CMK (cell line): ENCODE measurements around the gene LOXHD1.
A peak's percentile ranks its signal among the peaks of the same experiment; 100 is the strongest.

ENCODE experiments used
- DNase-seq: peaks from one replicate; pipeline ENCODE4 v3.0.0-alpha.2; 2010; ENCODE audit warnings: low read depth

The LOXHD1 gene

DNA sequence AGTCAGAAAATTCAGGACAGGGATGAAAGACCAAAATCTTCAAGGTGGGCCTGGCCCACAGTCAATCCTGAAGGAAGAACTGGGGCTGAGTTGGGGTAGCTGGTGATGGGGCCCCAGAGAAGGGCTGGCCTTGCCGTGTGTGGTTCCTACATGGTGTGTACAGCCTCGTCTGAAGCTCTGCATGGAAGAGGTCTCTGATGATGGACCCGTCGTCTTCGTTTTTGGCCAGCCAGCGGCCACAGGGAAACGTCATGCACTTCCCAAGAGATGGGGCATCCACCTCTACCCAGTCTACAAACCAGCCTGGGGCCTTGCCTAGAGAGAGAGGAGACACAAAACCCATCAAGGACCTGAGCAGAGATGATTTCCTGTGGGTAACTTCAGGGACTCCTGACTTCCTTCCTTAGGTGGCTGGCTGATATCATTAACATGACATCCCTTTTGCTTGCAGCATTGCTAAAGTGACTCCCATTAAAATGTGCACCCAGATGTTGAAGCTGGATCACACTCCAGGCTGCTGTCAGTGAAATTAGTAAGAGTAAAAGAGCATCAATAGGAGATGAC is 115.3 kb downstream of the LOXHD1 start:
- DNase-seq: no peak

DNA sequence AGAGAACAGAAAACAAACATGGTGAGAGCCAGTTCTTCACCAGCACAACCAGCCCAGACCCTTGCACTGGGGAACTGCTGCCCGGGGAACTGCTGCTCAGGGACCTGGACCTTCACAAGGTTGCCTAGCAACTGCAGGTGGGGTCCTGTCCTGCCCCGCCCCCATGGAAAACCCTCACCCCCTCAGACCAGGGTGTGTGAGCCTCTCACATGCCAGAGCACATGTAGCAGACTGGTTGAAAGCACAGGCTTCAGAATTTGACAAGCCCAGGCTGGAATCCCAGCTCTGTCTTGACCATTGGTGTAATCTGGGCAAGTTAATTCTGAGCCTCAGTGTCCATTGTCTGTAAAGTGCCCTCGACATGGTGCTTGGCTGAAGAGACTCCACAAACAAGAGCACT is 118.6 kb downstream of the LOXHD1 start:
- DNase-seq: no peak

DNA sequence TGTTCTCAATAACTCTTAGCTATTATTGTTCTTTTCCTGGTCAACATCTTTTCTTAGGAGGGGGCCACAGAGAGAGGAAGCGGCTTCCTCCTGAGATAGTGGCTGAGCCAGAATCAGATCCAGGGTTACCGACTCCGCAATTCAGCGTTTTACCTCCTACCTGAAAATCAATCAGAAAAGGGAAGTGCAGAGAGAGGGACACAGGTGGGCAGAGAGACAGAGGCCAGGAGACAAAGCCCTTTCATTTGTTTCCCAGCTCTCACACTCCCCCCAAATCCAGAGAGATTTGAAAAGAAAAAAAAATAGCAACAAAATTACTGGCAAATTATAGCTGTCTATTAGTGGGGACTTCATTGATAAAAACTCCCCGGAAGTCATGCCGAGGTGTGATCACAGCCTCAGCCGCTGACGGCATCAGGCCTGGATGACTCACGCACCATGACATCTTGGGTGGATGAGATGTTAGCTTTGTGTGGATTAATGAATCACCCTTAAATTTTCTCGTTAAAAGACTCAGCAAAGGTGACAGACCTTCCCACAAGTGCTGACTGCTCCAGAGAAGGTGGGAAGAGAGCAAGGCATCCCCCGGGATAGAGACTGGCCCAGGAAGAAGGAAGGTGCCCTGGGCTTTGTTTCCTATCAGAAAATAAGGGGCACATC is 120.7 kb downstream of the LOXHD1 start:
- DNase-seq: no peak

DNA sequence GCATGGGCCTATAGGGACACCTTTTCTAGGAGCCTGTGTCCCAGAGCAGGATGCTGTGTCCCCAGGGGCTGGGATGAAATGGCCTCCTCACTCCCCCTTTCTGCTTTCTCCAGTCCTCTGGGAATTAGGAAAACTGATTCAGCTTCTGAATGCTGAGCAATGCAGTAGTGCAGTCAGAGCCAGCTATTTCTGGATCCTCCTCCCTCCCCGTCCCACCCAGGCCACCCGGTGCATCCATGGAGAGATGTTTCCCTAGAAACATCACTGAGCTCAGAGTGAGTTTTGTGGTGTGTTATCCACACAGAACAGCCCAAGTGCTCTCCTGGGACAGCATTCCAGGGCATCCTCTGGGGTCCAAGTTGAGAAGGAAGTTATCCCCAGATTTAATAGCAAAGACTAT is 125.5 kb downstream of the LOXHD1 start:
- no peak for DNase-seq

DNA sequence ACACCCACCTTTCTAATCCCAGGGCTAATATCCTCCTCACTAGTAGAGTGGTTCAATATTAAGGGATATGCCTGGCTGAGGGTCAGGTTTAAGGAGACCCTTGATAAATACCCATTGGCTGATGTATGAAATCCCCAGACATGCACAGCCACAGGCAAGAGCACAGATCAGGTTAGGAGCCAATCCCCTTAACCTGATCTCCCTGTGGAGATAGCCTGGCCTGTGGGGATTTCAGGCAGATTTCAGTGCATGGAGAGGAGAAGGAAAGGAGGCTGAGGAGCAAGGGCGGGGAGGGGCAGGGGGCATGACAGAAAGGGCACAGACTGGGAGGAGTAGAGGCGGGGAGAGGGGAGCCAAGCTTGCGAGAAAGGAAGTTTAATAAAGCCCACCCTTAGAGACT is 129.0 kb downstream of the LOXHD1 start:
- no peak for DNase-seq

DNA sequence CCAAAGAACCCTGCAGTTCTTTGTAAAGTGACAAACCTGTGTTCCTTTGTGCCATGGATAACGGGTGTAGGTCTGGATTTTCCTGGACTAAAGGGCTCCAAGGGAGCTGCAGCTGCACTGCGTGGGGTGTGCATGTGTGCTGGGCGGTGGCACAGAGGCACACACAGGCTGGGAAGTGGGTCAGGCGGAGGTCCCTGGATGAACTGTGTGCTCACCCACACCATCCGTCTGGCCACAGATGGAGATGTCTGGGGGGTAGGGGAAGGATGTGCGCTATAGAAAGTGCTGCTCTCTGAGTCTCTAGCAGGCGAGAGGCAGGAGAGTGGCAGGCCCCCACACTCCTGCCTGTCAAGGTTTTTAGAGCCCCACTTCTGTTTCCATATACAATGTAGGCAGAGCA is 137.2 kb downstream of the LOXHD1 start:
- no peak for DNase-seq

DNA sequence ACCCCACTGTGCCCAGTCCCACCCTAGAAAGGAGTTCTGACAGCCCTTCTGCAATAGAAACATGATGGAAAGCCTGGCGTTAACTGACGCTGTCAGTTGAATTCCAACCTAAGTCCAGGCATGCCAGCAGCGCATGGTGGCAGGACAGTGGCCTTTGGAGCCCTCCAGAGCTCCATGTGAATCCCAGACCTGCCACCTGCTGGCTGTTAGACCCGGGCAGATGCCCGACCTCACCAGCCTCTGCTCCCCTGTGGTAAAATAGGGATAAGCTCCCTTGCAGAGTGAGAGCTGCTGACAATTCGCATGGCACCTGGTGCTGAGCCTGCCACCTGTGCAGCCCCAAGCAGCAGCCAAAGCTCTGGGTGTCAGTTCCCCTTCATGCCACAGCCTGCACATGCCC is 138.6 kb downstream of the LOXHD1 start:
- no peak for DNase-seq

DNA sequence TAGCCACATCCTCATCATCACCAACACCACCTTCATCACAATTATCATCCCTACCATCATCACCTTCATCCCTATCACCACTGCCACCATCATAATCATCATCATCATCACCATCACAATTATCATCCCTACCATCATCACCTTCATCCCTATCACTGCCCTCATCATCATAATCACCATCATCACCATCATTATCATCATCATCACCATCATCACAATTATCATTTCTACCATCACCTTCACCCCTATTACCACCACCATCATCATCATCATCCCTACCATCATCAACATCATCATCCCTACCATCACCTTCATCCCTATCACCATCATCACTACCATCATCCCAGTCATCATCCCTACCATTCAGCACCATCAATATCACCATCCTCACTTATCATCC is 140.5 kb downstream of the LOXHD1 start:
- DNase-seq: no peak

DNA sequence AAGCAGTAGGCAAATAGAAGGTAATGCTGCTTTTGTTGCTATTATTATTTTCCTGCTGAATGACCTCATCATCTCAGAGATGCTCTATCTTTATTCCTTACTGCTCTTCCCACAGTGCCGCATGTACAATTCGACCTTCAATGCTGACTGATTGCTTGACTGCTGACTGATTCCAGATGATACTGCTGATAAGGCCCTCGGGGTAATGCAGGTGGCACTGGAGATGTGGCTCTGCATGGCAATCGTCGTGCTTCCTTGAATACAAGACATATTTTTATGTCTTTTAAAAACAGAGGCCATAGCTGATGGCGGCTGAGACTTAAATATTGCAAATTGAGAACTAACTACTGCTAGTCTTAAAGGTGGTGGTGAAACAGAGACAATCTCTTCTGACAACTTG is 146.6 kb downstream of the LOXHD1 start:
- DNase-seq: no peak

DNA sequence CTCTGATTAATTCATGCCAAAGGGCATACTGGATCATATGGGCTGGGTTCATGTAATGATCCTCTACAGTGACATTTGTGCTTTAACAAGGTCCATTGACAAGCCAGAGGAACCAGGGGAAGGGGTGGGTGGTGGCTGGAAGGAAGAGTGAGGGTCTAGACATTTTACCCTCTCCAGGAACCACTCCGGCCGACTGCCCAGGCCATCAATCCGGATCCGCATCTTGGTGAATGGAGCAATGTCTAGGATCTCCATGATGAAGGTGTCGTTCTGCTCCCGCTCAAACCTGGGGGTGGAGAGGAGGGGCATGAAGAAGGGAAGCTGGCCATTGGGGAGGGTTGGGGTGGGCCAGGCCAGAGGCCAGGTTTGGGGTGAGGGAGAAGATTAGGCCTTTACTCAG is 147.5 kb downstream of the LOXHD1 start:
- no peak for DNase-seq

DNA sequence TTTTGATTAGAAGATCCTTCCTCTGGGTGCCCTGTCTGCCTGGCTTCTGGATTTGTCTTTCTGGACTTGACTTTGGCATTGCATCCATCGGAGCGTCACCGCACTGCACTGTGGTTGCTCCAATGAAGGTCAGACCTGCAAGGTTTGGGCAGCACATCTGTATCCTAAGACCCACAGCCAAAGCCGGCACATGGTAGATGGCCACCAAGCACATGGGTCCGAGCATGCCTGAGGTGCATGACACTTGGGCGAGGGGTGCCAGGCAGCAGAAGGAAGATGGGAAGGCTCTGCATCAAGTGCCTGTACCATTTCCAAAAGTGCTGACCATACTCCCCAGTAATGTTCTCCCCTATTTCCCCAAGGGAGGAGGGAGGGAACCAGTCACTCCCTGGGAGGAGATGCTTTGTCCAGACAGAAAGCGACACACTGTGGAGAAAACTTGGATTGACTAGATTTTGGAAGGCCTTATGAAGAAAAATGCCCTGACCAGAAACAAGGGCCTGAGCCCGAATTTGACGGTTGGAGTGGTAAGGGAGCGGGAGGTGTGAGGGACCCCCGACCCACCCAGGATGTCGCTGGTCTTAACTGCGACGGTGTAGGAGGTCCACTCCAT is 149.9 kb downstream of the LOXHD1 start:
- no peak for DNase-seq

DNA sequence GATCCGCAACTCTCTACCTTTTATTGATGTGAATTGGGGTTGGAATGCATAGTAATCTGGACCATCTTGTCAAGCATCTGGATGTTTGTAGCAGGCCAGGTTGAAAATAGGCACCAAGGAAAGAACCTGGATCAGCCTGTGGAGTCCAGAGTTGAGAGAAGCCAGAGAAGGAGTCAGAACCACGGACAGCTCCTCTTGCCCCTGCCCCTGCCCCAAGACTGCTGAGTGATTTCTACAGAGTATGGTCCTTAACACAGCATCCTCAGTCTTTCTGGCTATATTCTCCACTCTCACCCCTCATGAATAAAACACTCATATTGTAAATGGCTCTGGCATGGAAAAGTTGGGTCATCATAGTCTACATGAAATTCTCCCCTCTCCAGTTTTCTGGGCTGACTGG is 154.6 kb downstream of the LOXHD1 start:
- DNase-seq: no peak

DNA sequence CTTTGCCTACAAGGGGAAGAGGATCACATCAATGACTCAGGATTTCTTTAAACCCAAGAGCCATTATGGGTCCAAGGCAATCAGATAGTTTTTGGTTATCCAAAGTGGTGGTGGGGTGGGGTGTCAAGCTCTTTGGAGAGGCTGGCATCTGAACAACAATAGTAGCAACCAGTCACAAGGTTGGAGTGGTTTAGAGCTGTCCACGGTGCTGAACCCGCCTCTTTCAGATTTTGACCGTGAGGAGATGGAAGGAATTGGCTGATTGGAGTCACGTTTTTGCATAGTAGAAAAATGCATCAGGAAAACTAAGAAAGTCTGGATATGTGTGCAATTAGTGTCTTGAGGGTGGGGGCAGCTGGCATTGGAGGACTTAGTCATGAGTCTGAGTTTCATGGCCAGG is 159.9 kb downstream of the LOXHD1 start:
- no peak for DNase-seq

DNA sequence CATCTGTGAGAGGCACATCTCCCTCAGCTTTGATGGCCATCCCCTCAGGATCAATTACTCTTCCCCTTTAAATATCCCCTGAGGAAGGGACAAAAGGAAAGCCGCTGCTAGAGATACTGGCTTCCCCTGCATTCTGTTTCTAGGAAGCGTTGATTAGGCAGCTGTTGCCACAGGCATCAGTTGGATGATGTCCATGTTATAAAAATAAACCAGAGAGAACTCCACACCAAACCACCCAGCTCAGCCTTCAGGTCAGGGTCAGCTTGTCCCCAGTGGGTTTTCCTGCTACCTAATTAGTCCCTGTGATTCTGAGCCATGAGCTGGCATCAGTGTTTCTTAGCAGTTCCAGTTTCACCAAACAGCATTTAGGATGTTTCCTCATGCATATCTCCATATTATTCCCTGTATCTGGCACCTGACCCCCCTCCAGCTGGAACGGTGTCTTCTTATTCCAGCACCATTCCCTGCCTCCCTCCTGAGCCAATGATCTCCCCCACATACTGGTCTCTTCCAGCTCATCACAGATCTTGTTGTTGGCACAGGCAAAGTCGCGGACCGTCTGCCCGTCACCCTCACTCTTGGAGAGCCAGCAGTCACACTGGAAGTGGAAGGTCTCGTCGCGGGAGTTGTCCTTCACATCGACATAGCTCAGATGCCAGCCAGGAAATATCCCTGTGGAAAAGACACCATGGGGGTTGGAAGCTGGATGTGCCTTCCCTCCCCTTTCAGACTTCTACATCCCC is 168.4 kb downstream of the LOXHD1 start:
- DNase-seq: no peak

DNA sequence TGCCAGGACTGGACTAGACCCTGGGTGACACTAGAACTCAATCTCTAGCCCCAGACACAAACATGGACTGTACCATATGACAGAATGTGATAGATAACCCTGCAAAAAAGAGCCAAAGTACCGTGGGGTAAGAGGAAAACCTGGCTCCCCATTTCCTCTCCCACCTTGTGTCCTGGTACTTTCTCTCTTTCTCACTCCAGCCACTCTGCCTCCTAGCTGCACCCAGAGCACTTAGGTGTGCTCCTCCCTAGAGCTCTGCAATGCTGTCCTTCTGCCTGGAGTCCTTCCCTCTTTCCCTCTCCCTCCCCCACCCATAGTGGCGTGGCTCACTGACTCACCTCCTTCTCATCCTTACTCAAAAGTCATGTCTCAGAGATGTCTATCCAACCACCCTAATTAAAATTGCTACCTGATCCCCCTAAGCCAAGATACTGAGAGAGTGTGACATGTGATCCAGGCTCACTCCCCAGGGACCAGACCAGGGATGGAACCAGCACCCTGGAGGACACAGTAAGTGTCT is 171.3 kb downstream of the LOXHD1 start:
- DNase-seq: no peak

DNA sequence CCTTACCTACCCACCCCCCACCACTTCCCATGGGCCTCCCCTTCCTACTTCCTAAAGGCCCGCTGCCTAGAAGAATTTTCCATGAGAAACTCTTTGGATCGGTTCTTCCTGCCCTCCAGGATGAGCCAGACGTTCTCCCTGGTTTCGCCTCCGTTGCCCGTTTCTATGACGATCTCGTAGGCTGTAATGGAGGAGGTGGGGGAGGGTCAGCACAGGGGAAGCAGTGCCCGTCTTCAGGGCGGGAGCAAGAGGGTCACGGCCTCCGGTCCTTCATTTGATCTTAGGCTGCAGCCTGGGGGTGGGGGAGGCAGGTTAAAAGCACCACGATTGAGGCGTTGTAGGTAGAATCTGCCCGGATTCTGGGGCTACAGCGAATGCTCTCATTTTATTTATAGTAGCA is 172.0 kb downstream of the LOXHD1 start:
- DNase-seq: no peak

DNA sequence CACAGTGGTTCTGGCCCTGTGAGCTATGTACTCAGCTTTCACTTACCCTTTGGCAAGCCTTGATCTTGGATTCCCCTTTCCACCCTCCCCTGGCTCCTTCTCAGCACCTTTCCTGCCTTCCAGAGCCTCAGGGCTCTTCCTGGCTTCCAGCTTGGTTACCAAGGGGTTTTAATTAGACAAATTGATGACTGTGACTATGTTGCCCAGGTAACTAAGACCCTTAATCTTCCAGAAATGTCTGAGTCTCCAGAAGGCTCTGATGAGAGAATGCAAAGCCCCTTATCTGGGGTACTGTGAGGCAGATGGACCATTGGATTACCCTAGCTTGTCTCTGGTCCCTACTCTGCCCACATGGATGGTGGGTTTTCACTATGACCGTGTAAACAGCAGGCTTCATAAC is 174.2 kb downstream of the LOXHD1 start:
- DNase-seq: no peak

DNA sequence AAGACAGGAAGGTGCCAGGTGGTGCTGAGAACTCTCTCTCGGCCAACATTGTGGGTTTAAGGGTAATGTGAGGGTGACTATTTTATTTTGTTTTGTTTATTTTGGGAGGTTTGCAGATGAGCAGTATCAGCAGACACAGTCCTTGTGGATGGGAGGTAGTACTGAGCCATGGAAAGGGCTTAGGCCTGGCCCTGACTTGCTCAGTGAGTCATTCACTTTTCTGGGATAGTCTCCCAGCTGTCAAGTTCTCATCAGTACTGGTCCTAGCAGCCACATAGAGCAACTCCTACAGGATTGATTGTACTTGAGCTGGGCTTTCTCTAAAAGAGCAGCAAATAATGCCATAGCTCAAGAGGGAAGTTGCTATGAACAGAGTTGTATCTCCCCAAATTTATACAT is 175.2 kb downstream of the LOXHD1 start:
- no peak for DNase-seq

DNA sequence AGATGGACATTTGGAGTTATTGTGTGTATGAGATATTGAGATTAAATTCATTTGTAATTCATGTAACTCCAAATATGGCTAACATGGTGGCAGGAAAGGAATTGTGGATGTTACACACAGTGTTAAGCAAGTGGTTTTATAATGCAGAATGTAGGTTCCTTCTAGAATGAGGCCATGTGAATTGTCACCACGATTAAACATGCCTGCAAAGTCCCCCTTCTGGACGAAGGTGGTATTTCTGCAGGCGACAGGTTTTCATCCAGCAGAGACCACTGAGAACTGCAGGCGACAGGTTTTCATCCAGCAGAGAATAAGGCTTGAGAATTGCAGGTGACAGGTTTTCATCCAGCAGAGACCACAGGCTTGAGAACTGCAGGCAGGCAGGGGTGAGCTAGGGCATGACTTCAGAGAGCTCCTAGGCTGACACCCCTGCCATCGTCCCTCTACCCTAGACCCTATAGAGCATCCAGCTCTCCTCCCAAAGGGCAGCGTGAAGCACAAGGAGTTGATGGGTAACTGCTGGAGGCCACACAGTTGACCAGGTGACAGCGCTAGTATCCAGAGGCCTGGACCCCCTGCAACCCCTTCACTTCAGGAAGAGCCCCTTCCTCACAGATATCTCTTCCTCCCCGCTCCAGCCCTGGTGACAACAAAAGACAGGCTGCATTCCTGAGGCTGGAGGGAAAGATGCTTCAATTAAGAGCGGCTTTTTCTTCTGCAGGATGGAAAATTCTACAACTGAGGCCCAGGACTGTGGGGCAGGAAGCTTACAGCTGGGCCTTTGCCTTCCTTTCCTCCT is 175.8 kb downstream of the LOXHD1 start:
- DNase-seq: peak; percentile 20

DNA sequence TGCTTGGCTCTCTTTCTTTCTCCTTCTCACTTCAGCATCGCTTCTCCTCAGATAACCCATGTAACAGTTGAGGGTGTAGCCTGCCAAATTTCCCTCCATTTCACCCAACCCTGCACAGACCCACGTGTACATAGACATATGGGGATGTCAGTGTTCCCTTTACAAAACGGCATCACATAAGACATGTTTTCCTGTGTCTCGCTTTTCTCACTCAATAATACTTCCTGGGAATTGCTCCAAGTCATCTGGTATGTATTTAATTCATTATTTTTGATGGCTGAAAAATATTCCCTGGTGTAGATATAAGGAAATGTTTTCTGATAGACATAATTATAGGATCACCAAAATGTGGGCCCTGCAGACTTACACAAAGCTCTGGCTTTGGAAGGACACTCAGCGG is 176.8 kb downstream of the LOXHD1 start:
- no peak for DNase-seq

DNA sequence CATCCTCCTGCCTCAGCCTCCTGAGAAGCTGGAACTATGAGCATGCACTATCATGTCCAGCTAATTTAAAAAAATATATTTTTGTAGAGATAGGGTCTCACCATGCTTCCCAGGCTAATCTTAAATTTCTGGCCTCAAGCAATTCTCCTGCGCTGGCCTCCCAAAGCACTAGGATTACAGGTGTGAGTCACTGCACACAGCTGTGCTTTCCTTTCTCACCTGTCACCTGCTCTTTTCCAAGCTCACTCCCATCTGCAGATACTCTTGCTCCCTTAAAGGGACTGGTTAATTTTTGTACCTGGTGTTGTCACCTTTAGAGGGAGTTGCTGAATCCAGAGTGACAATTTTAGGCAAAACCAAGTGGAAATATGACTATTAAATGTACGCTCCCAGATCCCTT is 178.2 kb downstream of the LOXHD1 start:
- no peak for DNase-seq

DNA sequence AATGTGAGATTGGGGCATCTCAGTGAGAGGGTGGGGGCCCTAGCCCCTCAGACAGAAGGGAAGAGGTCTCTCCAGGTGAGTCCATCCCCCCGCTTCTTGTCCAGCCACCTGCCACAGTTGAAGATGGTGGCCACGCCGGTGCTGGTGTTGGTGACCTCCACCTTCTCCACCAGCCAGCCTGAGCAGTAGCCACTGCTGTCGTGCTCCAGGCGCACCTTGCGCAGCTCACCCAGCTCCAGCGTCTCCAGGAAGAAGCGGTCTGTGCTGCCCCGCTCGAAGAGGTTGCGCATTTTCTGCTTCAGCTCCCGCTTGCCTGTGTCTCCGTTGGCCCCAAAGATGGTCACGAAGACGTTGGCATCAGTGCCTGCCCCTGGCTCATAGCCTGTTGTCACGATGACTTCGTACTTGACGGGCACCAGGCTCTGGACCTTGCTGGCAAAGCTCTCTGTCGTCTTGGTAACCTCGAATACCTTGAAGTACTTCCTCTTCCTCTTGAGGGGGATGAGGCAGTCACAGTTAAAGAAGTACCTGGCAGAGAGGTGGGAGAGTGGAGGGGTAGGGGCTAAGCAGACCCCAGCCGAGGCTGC is 179.5 kb downstream of the LOXHD1 start:
- DNase-seq: no peak
